ENCODE data around the gene DIAPH3. TPM values are rescaled to one million over a fixed set of nuclear protein-coding genes. Genes with fewer than 3 reads are reported as not detected.
"Not testable (repeated sequence)": the region's sequence is repeated elsewhere in the genome, so short reads cannot be mapped to it uniquely, and the experiment has no call there.

The DIAPH3 gene
- 0.26 TPM for total RNA-seq
- long read RNA-seq, result 0 reads

GRCh38 chr13:60163478-60164233, at the start of gene DIAPH3:
TSS of gene DIAPH3 (minus strand) at chr13:60163928. CDS start at chr13:60163766, 162 bp downstream.
- peak; percentile 97 for DNase-seq (ENCODE audit: low spot score)

GRCh38 chr13:60213236-60213744, 49.6 kb upstream of the DIAPH3 start:
- DNase-seq (ENCODE audit: low spot score), result no peak

- DNase-seq (ENCODE audit: low spot score), result no peak
These were observed 47.8 kb upstream of the DIAPH3 start for GRCh38 chr13:60211548-60211947.

GRCh38 chr13:60210510-60211330, 47.0 kb upstream of the DIAPH3 start:
- no peak for DNase-seq (ENCODE audit: low spot score)

- DNase-seq (ENCODE audit: low spot score), result not testable (repeated sequence)
These were observed 41.8 kb upstream of the DIAPH3 start for GRCh38 chr13:60205499-60205898.

- DNase-seq (ENCODE audit: low spot score), result no peak
These were observed 37.6 kb upstream of the DIAPH3 start for GRCh38 chr13:60201286-60201685.

- DNase-seq (ENCODE audit: low spot score), result not testable (repeated sequence)
These were observed 32.2 kb upstream of the DIAPH3 start for GRCh38 chr13:60195893-60196292.

GRCh38 chr13:60182907-60183306, 19.2 kb upstream of the DIAPH3 start:
- no peak for DNase-seq (ENCODE audit: low spot score)

GRCh38 chr13:60178327-60178726, 14.6 kb upstream of the DIAPH3 start:
- DNase-seq (ENCODE audit: low spot score), result no peak

- no peak for DNase-seq (ENCODE audit: low spot score)
These were observed 11.8 kb upstream of the DIAPH3 start for GRCh38 chr13:60175571-60175970.

- no peak for DNase-seq (ENCODE audit: low spot score)
These were observed 10.4 kb upstream of the DIAPH3 start for GRCh38 chr13:60174113-60174512.

GRCh38 chr13:60172111-60172510, 8.4 kb upstream of the DIAPH3 start:
- no peak for DNase-seq (ENCODE audit: low spot score)

- DNase-seq (ENCODE audit: low spot score), result no peak
These were observed 6.7 kb upstream of the DIAPH3 start for GRCh38 chr13:60170414-60170813.

- DNase-seq (ENCODE audit: low spot score), result no peak
These were observed 5.7 kb upstream of the DIAPH3 start for GRCh38 chr13:60169239-60170031.

GRCh38 chr13:60167121-60167520, 3.4 kb upstream of the DIAPH3 start:
- DNase-seq (ENCODE audit: low spot score), result no peak

GRCh38 chr13:60165391-60166099, 1.8 kb upstream of the DIAPH3 start:
- DNase-seq (ENCODE audit: low spot score), result no peak

GRCh38 chr13:60164234-60164889, 634 bp upstream of the DIAPH3 start:
- DNase-seq (ENCODE audit: low spot score), result no peak

GRCh38 chr13:60162096-60162495, 1.6 kb downstream of the DIAPH3 start:
- no peak for DNase-seq (ENCODE audit: low spot score)

- no peak for DNase-seq (ENCODE audit: low spot score)
These were observed 5.4 kb downstream of the DIAPH3 start for GRCh38 chr13:60158321-60158801.

GRCh38 chr13:60155978-60156377, 7.8 kb downstream of the DIAPH3 start:
- no peak for DNase-seq (ENCODE audit: low spot score)
